AG04449 (cell line): ENCODE measurements around the gene DUSP5.

Source experiments
- CTCF ChIA-PET: fragments of 350-600 bp; formaldehyde crosslinking; extraction: SDS; loops from one replicate; lab custom pipeline; 2021; ENCODE audit warnings: antibody characterized with exemption; lab: Yijun Ruan, JAX
- POLR2A ChIA-PET: fragments of 400-600, 350-600 bp; formaldehyde crosslinking; extraction: SDS; loops from one replicate; lab custom pipeline; 2020; ENCODE audit warnings: antibody characterized with exemption, inconsistent platforms; lab: Yijun Ruan, JAX
- DNase-seq: peaks from one replicate; pipeline ENCODE4 v3.0.0-alpha.2; 2010; ENCODE audit warnings: low read depth, low spot score
- H3K4me3 ChIP-seq: 2 replicates; pipeline ENCODE4 v1.5.1; 2011; ENCODE audit warnings: low read depth, mild to moderate bottlenecking, control low read depth, low read length
- TF ChIP-seq, protein P1 (sequence below): IDR thresholded peaks from one replicate; pipeline ENCODE4 v1.5.1; 2011; ENCODE audit warnings: mild to moderate bottlenecking, moderate library complexity, low read length, control low read depth, inconsistent platforms; ENCODE audit not compliant: insufficient read depth; ENCODE audit errors: missing control alignments

DUSP5 gene

DNA sequence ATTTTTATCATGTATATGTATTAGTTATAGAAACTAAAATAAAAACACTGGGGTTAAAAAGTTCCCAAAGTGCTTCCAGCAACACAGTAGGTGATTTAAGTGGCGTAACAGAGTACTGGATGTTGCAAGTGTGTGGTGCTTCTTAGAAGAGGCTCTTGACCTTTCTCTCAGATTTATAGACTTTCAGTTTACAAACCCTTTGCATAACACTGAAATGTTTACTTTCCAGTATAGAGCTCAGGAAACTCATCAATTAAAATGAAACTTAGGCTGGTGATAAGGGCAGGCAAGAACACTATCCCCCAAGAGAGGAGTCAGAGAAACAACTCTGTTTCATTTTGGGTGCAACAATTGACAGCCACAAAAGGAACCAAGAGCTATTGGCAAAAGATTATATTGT is 42.3 kb downstream of the DUSP5 start:
- H3K4me3 ChIP-seq: no peak overlapping the region
- TF ChIP-seq, protein P1, sequence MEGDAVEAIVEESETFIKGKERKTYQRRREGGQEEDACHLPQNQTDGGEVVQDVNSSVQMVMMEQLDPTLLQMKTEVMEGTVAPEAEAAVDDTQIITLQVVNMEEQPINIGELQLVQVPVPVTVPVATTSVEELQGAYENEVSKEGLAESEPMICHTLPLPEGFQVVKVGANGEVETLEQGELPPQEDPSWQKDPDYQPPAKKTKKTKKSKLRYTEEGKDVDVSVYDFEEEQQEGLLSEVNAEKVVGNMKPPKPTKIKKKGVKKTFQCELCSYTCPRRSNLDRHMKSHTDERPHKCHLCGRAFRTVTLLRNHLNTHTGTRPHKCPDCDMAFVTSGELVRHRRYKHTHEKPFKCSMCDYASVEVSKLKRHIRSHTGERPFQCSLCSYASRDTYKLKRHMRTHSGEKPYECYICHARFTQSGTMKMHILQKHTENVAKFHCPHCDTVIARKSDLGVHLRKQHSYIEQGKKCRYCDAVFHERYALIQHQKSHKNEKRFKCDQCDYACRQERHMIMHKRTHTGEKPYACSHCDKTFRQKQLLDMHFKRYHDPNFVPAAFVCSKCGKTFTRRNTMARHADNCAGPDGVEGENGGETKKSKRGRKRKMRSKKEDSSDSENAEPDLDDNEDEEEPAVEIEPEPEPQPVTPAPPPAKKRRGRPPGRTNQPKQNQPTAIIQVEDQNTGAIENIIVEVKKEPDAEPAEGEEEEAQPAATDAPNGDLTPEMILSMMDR: no peak
- no peak for DNase-seq
- ChIA-PET POLR2A (interaction anchor here (0.8 kb wide), 1 partner anchor 12 kb away, joined by 5 read pairs; no protein-coding TSS in a partner anchor), CTCF (interaction anchor here (1.1 to 4.4 kb wide), 8 partner anchors 10 to 234 kb away, joined by 3 to 27 read pairs (median 4); no protein-coding TSS in a partner anchor)

DNA sequence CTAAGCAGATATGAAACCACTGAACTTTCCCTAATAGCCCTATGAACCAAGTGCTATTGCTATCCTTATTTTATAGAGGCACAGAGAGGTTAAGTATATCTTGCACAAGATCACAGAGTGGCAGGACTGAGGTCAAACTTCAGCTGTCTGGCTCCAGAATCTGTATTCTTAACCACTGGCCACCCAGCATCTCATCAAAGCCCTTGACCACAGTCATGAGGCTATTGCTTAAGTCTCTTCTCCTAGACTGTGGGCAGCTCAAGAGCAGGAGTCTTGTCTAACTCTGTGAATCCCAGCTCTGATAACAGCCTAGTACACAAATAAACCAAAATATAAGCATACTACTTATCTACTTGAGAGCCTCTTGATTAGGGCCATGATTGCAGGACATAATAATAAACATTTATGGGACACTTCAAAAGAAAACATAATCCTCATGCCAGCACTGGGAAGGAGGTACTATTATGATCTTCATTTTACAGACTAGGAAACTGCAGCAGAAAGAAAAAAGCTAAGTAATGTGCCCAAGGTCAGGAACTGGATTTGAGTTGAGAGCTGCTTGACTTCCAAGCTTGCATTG is 47.3 kb downstream of the DUSP5 start:
- no peak for DNase-seq
- TF ChIP-seq, protein P1: no peak
- ChIA-PET POLR2A (no interaction called here), CTCF (interaction anchor here (1.0 to 8.2 kb wide), 15 partner anchors 10 to 239 kb away, joined by 3 to 144 read pairs (median 10); partner anchors contain the start of genes SMC3 and SMNDC1)
- no peak overlapping the region for H3K4me3 ChIP-seq

DNA sequence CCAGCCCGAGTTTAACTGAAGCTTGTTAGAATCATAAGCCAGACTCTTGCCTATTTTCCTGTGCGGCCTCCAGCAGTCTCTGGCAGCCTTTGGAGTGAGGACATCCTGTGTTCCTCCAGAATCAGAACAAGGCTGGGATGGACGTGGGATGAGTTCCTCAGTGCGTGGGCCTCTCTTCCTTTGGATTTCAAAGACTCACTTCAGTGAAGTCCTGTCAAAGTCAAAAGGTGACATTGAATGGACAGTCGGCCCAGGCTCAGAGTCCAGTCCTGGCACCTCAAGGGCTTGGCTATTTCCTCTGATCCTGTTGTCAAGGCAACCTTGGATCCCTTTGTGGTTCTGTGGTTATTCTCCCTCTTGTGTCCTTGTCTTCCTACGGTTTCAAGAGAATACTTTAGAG is 48.4 kb downstream of the DUSP5 start:
- CTCF ChIA-PET: interaction anchor here (0.9 to 8.2 kb wide), 33 partner anchors 9 to 250 kb away, joined by 3 to 144 read pairs (median 7); partner anchors contain the start of genes SMC3 and SMNDC1
- POLR2A ChIA-PET: no interaction called here
- no peak overlapping the region for H3K4me3 ChIP-seq
- no peak for DNase-seq
- TF ChIP-seq, protein P1: no peak

DNA sequence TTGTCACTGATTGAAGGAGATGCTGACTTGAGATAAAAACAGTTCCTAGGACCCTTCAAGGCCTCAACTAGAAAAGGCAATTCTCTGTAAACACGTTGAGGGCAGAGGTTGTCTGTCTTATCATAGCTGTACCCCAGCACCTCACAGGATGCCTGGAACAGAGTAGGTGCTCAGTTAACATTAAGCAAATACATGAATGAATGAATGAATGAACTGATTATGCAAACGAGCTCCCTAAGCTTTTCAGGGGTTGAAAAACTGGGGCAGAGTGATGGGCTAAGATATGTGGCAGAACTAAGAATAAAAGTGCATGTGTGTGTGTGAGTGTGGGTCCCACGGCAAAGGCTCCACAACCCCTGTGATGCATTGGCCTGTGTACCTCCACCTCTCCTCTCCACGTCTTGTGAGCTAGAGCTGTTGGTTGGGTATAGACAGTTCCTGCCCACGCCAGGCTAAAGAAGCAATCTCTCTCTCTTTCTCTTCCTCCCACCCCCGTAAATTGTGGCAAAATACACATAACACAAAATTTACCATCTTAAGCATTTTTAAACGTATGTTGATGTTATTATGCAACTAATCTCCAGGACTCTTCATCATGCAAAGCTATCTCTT is 48.9 kb downstream of the DUSP5 start:
- CTCF ChIA-PET: interaction anchor here (0.7 to 8.2 kb wide), 42 partner anchors 8 to 409 kb away, joined by 3 to 144 read pairs (median 6); partner anchors contain the start of genes SMC3 and SMNDC1
- DNase-seq: no peak
- POLR2A ChIA-PET: no interaction called here
- no peak overlapping the region for H3K4me3 ChIP-seq
- TF ChIP-seq, protein P1: no peak

GRCh38 chr10:110547139-110547761 is 49.5 kb downstream of the DUSP5 start:
- ChIA-PET POLR2A (no interaction called here), CTCF (interaction anchor here (0.7 to 8.2 kb wide), 42 partner anchors 12 to 410 kb away, joined by 3 to 144 read pairs (median 6); partner anchors contain the start of genes SMC3 and SMNDC1)
- TF ChIP-seq, protein P1: peak; percentile 53
- H3K4me3 ChIP-seq: no peak overlapping the region
- DNase-seq: no peak
